NCI-H1092 (cell line): ENCODE measurements around the gene HACL1.
"Not testable (repeated sequence)": the region's sequence is repeated elsewhere in the genome, so short reads cannot be mapped to it uniquely, and the experiment has no call there.

Source experiments
- DNase-seq: peaks from one replicate; lab custom pipeline; 2025; lab: John Stamatoyannopoulos, UW

Gene HACL1

GRCh38 chr3:15629860-15630597 lies 28.7 kb upstream of the HACL1 start:
- DNase-seq: peak; percentile 17

- DNase-seq: no peak
Measured at GRCh38 chr3:15628967-15629366, 27.6 kb upstream of the HACL1 start.

- DNase-seq: no peak
Measured at GRCh38 chr3:15623535-15624440, 22.4 kb upstream of the HACL1 start.

GRCh38 chr3:15619659-15620464 lies 18.5 kb upstream of the HACL1 start:
- not testable (repeated sequence) for DNase-seq

GRCh38 chr3:15616053-15616452 lies 14.7 kb upstream of the HACL1 start:
- DNase-seq: no peak

GRCh38 chr3:15614958-15615357 lies 13.6 kb upstream of the HACL1 start:
- DNase-seq: no peak

- no peak for DNase-seq
Measured at GRCh38 chr3:15612001-15612400, 10.6 kb upstream of the HACL1 start.

GRCh38 chr3:15611018-15611417 lies 9.6 kb upstream of the HACL1 start:
- no peak for DNase-seq

GRCh38 chr3:15610082-15610759 lies 8.9 kb upstream of the HACL1 start:
- no peak for DNase-seq

GRCh38 chr3:15606434-15606891 lies 5.1 kb upstream of the HACL1 start:
- no peak for DNase-seq

GRCh38 chr3:15604584-15604983 lies 3.2 kb upstream of the HACL1 start:
- not testable (repeated sequence) for DNase-seq

- DNase-seq: not testable (repeated sequence)
Measured at GRCh38 chr3:15602816-15603215, 1.4 kb upstream of the HACL1 start.

GRCh38 chr3:15602146-15602536 lies 772 bp upstream of the HACL1 start:
- no peak for DNase-seq

- DNase-seq: no peak
Measured at GRCh38 chr3:15601046-15601398, 347 bp downstream of the HACL1 start.

- DNase-seq: no peak
Measured at GRCh38 chr3:15595955-15596354, 5.4 kb downstream of the HACL1 start.

- DNase-seq: no peak
Measured at GRCh38 chr3:15592968-15593367, 8.4 kb downstream of the HACL1 start.

- no peak for DNase-seq
Measured at GRCh38 chr3:15591928-15592327, 9.4 kb downstream of the HACL1 start.

- no peak for DNase-seq
Measured at GRCh38 chr3:15591242-15591641, 10.1 kb downstream of the HACL1 start.

- DNase-seq: no peak
Measured at GRCh38 chr3:15585111-15585845, 16.1 kb downstream of the HACL1 start.

GRCh38 chr3:15581471-15582394 lies 19.6 kb downstream of the HACL1 start:
- no peak for DNase-seq
